GM12878 (cell line): ENCODE measurements around the gene NRSN2. TPM values are rescaled to one million over a fixed set of nuclear protein-coding genes. Genes with fewer than 3 reads are reported as not detected.
A peak's percentile ranks its signal among the peaks of the same experiment; 100 is the strongest.

Source experiments
- ATAC-seq: fragments of 200-7000 bp; cut with Tn5 transposase; 3 replicates; pipeline ENCODE4 v1.9.1; 2020; ENCODE audit warnings: mild to moderate bottlenecking, moderate library complexity
- BruUV-seq: library from RNA; stranded (reverse); fragments of 400-500 nt; replicated peaks from 2 replicates; lab custom pipeline; 2021; lab: Mats Ljungman, UMichigan
- CTCF ChIA-PET: fragments of 300-600 bp; sonication (Branson Sonifier 250); formaldehyde crosslinking; extraction: SDS; loops from one replicate; lab custom pipeline; 2021; ENCODE audit warnings: inconsistent platforms; lab: Yijun Ruan, JAX
- POLR2A ChIA-PET: fragments of 350-600 bp; formaldehyde crosslinking; extraction: SDS; loops from one replicate; lab custom pipeline; 2021; ENCODE audit warnings: inconsistent platforms; lab: Charles Lee
- RAD21 ChIA-PET: fragments of 300-600 bp; sonication (Branson Sonifier 250); formaldehyde crosslinking; loops from one replicate; lab custom pipeline; 2023; ENCODE audit warnings: antibody characterized with exemption; ENCODE audit not compliant: unreplicated experiment; lab: Charles Lee
- SMC1A ChIA-PET: fragments of 300-600 bp; sonication (Branson Sonifier 250); formaldehyde crosslinking; loops from one replicate; lab custom pipeline; 2023; ENCODE audit not compliant: unreplicated experiment, uncharacterized antibody; lab: Charles Lee
- DNase-seq: peaks from one replicate; pipeline ENCODE4 v3.0.0-alpha.2; 2011; ENCODE audit warnings: low read depth, low spot score
- FAIRE-seq: peaks from 3 replicates; lab custom pipeline; 2011; peaks lifted over from hg19 to GRCh38; lab: Jason Lieb, UNC
- H2AFZ ChIP-seq: 2 replicates; pipeline ENCODE4 v1.6.0; 2011; ENCODE audit warnings: low read depth, low read length, control low read depth; ENCODE audit not compliant: control insufficient read depth
- H3K27ac ChIP-seq: 2 replicates; pipeline ENCODE4 v1.5.1; 2011; ENCODE audit warnings: control low read depth; ENCODE audit not compliant: control insufficient read depth, insufficient read depth
- H3K27me3 ChIP-seq, 2 experiments: replicated peaks in 1 of 2; 2 replicates each; pipeline versions ENCODE4 v1.6.0 to v1.6.1; 2011; ENCODE audit warnings: low read length in 1 of 2; ENCODE audit not compliant: control insufficient read depth in 2 of 2, insufficient read depth in 2 of 2
- H3K36me3 ChIP-seq, 2 experiments: 2 replicates each; pipeline ENCODE4 v1.5.1; 2011; ENCODE audit warnings: low read length in 1 of 2; ENCODE audit not compliant: control insufficient read depth in 2 of 2, insufficient read depth in 2 of 2
- H3K4me1 ChIP-seq: 2 replicates; pipeline ENCODE4 v1.6.1; 2011; ENCODE audit warnings: mild to moderate bottlenecking, low read length, moderate library complexity, mixed read lengths; ENCODE audit not compliant: control insufficient read depth, insufficient read depth
- H3K4me2 ChIP-seq: 2 replicates; pipeline ENCODE4 v1.6.0; 2011; ENCODE audit warnings: control low read depth; ENCODE audit not compliant: control insufficient read depth, insufficient read depth
- H3K4me3 ChIP-seq: fragments of 200-600 bp; sonication (generic); 2 replicates; pipeline ENCODE4 v1.5.1; 2016
- H3K79me2 ChIP-seq: 2 replicates; pipeline ENCODE4 v1.6.0; 2011; ENCODE audit warnings: low read length; ENCODE audit not compliant: control insufficient read depth, insufficient read depth
- H3K9ac ChIP-seq: 2 replicates; pipeline ENCODE4 v1.8.0; 2011; ENCODE audit warnings: low read length, control low read depth, mixed read lengths; ENCODE audit not compliant: control insufficient read depth, insufficient read depth
- H3K9me3 ChIP-seq: replicated peaks from 3 replicates; pipeline ENCODE4 v1.5.1; 2011; ENCODE audit warnings: mild to moderate bottlenecking, low read length; ENCODE audit not compliant: control insufficient read depth, insufficient read depth
- H4K20me1 ChIP-seq: 2 replicates; pipeline ENCODE4 v1.6.0; 2011; ENCODE audit not compliant: control insufficient read depth, insufficient read depth
- FOXK2 ChIP-seq: fragments of 450-650 bp; IDR thresholded peaks from 2 replicates; pipeline ENCODE4 v1.6.1; 2017; ENCODE audit warnings: mild to moderate bottlenecking, moderate library complexity
- PAX5 ChIP-seq: IDR thresholded peaks from 2 replicates; pipeline ENCODE4 v1.6.1; 2011; ENCODE audit warnings: low read depth, low read length, borderline replicate concordance
- POU2F2 ChIP-seq: IDR thresholded peaks from 3 replicates; pipeline ENCODE4 v1.6.1; 2011; ENCODE audit warnings: low read depth, mild to moderate bottlenecking, low read length, borderline replicate concordance
- SIX5 ChIP-seq: IDR thresholded peaks from 2 replicates; pipeline ENCODE4 v1.6.1; 2011; ENCODE audit warnings: mild to moderate bottlenecking, low read depth, low read length, moderate library complexity; ENCODE audit not compliant: severe bottlenecking
- SMC3 ChIP-seq: IDR thresholded peaks from 2 replicates; pipeline ENCODE4 v1.6.1; 2011; ENCODE audit warnings: low read length, improper control_type of control experiment, borderline replicate concordance
- SREBF2 ChIP-seq: IDR thresholded peaks from 2 replicates; pipeline ENCODE4 v1.6.1; 2012; ENCODE audit warnings: mild to moderate bottlenecking, low read length
- SRF ChIP-seq, 2 experiments: IDR thresholded peaks; 2 replicates each; pipeline ENCODE4 v1.6.1; 2011; ENCODE audit warnings: low read depth in 2 of 2, low read length in 2 of 2, mild to moderate bottlenecking in 1 of 2, moderate library complexity in 1 of 2
- TARDBP ChIP-seq: IDR thresholded peaks from 2 replicates; pipeline ENCODE4 v1.6.1; 2016; ENCODE audit warnings: borderline replicate concordance
- ZNF384 ChIP-seq: IDR thresholded peaks from 2 replicates; pipeline ENCODE4 v1.6.1; 2012; ENCODE audit warnings: low read depth, mild to moderate bottlenecking, low read length, improper control_type of control experiment, borderline replicate concordance
- WGBS: methylation state at CpG from one replicate; pipeline ENCODE4 v1.1.6; 2016; ENCODE audit warnings: low lambda C conversion rate; ENCODE audit not compliant: insufficient replicate concordance, insufficient coverage; ENCODE audit errors: missing lambda C conversion rate; 5-methylcytosine and 5-hydroxymethylcytosine counted together
- in situ Hi-C: fragments of 300-500 bp; cut with MboI; formaldehyde crosslinking; loops from 9 replicates; pipeline ENCODE4 v1.14.3; 2018; ENCODE audit warnings: mixed read lengths
- intact Hi-C: fragments of 100-400 bp; cut with micrococcal nuclease; formaldehyde crosslinking; loops from one replicate; pipeline ENCODE4 v1.14.2; 2022; ENCODE audit not compliant: unreplicated experiment
- polyA plus RNA-seq, 11 experiments: library from polyadenylated mRNA; depleted of rRNA in 4 of 11; unstranded in 6 of 11; stranded (reverse) in 5 of 11; fragments of >200 nt; fragmentation: Nextera tagmentation in 4 of 11; fragmentation: Illumina TruSeq in 1 of 11; extraction: Ambion mirVana in 4 of 11; extraction: Trizol in 1 of 11; gene quantifications; 1 replicate in 1 of 11; 2 replicates in 10 of 11; pipeline versions ENCODE4 v1.2.1 to v1.2.3, GENCODE V29; 2011 to 2016; ENCODE audit warnings: inconsistent platforms in 2 of 11, missing spikeins in 2 of 11, low read depth in 1 of 11
- total RNA-seq, 4 experiments: library from RNA; depleted of rRNA in 3 of 4; stranded (reverse); fragments of >200 nt in 3 of 4; fragmentation: Illumina TruSeq in 1 of 4; extraction: Trizol in 1 of 4; gene quantifications; 2 replicates each; pipeline versions ENCODE4 v1.2.1 to v1.2.3, GENCODE V29; 2013 to 2021
- TF ChIP-seq, protein P1 (sequence below): IDR thresholded peaks from 2 replicates; pipeline ENCODE4 v1.6.1; 2011; ENCODE audit warnings: borderline replicate concordance, low read depth, mild to moderate bottlenecking, moderate library complexity, mixed read lengths, low read length; ENCODE audit not compliant: insufficient read depth; ENCODE audit errors: extremely low read length
- TF ChIP-seq, protein P2 (sequence below), 3 experiments: IDR thresholded peaks in 2 of 3; conservative IDR thresholded peaks in 1 of 3; 2 replicates each; pipeline ENCODE4 v1.5.1; 2011; ENCODE audit warnings: low read depth in 3 of 3, low read length in 3 of 3, mild to moderate bottlenecking in 3 of 3, control low read depth in 2 of 3, moderate library complexity in 2 of 3, inconsistent platforms in 1 of 3, mixed read lengths in 1 of 3; ENCODE audit not compliant: control insufficient read depth in 2 of 3, insufficient read depth in 1 of 3; ENCODE audit errors: extremely low read depth in 1 of 3

The NRSN2 gene
- total and polyA plus RNA-seq, 10 of the 15 experiments (the other 5 are each of a cell fraction or from before 2014, with no cell fraction given): 6.2 to 32.4 (median 13.0) TPM

DNA sequence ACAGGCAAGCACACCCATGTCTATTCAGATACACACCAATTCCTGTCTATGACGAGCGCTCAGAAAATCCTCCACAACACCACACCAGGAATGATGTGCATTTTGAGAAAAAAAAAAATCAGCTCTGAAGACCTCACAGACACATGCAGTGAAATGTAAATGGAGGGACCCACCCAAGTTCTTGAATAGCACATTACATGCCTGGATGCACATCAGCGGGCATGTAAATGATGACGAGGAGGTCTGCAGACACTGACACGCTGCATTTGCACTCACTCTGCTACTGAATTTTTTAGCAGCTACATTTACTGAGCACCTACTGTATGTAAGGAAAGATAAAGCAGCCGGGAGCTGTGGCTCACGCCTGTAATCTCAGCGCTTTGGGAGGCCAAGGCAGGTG, 14.7 kb downstream of the NRSN2 start:
- no peak for TF ChIP-seq SIX5
- peak; percentile 89 for TF ChIP-seq PAX5
- TF ChIP-seq POU2F2: 0 out of 3 replicates have a peak, but pooled peaks have one; percentile 38
- DNase-seq (no peak), ATAC-seq (peak; percentile 85), FAIRE-seq (no peak)
- in situ Hi-C loops (no loop called here), intact Hi-C loops (no loop called here)
- Histone ChIP-seq H3K36me3 (no peaks in the 10 kb centered on the region), H3K9me3 (no peaks in the 10 kb centered on the region), H3K4me3 (no peak overlapping the region), H3K4me2 (peak overlapping the region; percentile 63), H3K4me1 (peaks cover 21% of the 10 kb centered on the region), H3K9ac (no peak overlapping the region), H3K27ac (no peak overlapping the region), H2AFZ (no peak overlapping the region), H3K79me2 (no peaks in the 10 kb centered on the region), H3K27me3 (no peaks in the 10 kb centered on the region), H4K20me1 (no peaks in the 10 kb centered on the region)
- ChIA-PET POLR2A (interaction anchor here (0.6 to 1.3 kb wide), 4 partner anchors 41 to 221 kb away, joined by 3 to 4 read pairs (median 4); no protein-coding TSS in a partner anchor), SMC1A (interaction anchor here (0.5 to 1.1 kb wide), 5 partner anchors 13 to 147 kb away, joined by 3 to 4 read pairs (median 3); no protein-coding TSS in a partner anchor), RAD21 (interaction anchor here (1.0 kb wide), 1 partner anchor 70 kb away, joined by 4 read pairs; no protein-coding TSS in a partner anchor), CTCF (interaction anchor here (0.6 to 2.3 kb wide), 6 partner anchors 8 to 284 kb away, joined by 3 to 8 read pairs (median 6); no protein-coding TSS in a partner anchor)
- WGBS: 12% methylated on average over 8 of the region's 8 CpGs
- no TSS peak for BruUV-seq

DNA sequence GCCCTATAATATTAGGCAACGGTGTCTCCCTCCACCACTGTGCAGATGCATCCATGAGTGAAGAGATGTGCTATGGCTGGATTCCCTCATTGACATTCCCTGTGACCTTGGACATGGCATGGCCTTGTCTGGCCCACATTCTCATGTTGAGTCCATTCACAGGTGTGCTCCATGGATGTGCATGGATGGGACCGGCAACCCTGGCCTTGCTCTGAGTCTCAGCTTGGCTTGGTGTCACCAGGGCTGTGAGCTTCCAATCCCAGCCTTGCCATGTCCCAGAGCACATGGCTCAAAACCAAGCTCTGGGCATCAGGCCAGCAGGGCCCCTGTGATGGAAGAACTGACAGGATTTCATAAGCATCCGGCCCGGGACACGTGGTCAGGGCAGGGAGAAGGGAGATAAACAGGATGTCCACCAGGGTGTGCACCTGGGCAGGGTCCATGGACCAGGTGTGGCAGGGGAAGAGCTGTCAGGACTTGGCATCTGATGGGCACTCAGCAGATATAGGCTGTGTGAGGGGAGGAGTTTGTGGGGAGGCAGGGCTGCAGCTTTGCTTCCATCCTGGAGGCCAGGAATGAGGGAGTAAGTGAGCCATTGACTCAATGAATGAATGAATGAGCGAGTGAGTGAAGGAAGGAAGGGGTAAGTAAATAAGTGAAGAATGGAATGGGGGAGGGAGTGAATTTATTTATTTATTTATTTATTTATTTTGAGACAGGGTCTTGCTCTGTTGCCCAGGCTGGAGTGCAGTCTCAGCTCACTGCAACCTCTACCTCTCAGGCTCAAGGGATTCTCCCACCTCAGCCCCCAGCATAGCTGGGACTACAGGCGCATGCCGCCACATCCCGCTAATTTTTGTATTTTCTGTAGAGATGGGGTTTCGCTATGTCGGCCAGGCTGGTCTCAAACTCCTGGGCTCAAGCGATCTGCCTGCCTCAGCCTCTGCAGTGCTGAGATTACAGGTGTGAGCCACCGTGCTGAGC, 15.7 kb downstream of the NRSN2 start:
- WGBS: 80% methylated on average over 13 of the region's 13 CpGs
- intact Hi-C loops: no loop called here
- Histone ChIP-seq H3K27ac (no peak overlapping the region), H3K9ac (no peak overlapping the region), H3K79me2 (no peaks in the 10 kb centered on the region), H3K9me3 (no peaks in the 10 kb centered on the region), H3K4me2 (no peak overlapping the region), H4K20me1 (no peaks in the 10 kb centered on the region), H3K36me3 (no peaks in the 10 kb centered on the region), H3K4me1 (peaks cover 21% of the 10 kb centered on the region), H3K27me3 (no peaks in the 10 kb centered on the region), H3K4me3 (no peak overlapping the region), H2AFZ (no peak overlapping the region)
- no TSS peak for BruUV-seq
- DNase-seq (no peak), ATAC-seq (peak; percentile 59), FAIRE-seq (no peak)
- CTCF ChIA-PET: interaction anchor here (0.6 to 2.3 kb wide), 8 partner anchors 9 to 283 kb away, joined by 3 to 8 read pairs (median 4); no protein-coding TSS in a partner anchor
- SMC1A ChIA-PET: interaction anchor here (0.6 to 1.1 kb wide), 5 partner anchors 12 to 142 kb away, joined by 3 to 4 read pairs (median 3); no protein-coding TSS in a partner anchor
- in situ Hi-C loops: no loop called here
- RAD21 ChIA-PET: interaction anchor here (0.7 to 0.8 kb wide), 2 partner anchors 9 to 116 kb away, joined by 4 to 5 read pairs; no protein-coding TSS in a partner anchor
- POLR2A ChIA-PET: interaction anchor here (1.1 kb wide), 1 partner anchor 42 kb away, joined by 3 read pairs; no protein-coding TSS in a partner anchor
- TF ChIP-seq SREBF2: no peak
- no peak for TF ChIP-seq ZNF384
- TF ChIP-seq FOXK2: peak; percentile 22; the same call in 1 of the 2 replicates
- TF ChIP-seq SMC3: 0 out of 2 replicates have a peak, but pooled peaks have one; percentile 15
- no peak for TF ChIP-seq TARDBP
- TF ChIP-seq, protein P1, sequence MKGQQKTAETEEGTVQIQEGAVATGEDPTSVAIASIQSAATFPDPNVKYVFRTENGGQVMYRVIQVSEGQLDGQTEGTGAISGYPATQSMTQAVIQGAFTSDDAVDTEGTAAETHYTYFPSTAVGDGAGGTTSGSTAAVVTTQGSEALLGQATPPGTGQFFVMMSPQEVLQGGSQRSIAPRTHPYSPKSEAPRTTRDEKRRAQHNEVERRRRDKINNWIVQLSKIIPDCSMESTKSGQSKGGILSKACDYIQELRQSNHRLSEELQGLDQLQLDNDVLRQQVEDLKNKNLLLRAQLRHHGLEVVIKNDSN: peak; percentile 72
- TF ChIP-seq, protein P2, sequence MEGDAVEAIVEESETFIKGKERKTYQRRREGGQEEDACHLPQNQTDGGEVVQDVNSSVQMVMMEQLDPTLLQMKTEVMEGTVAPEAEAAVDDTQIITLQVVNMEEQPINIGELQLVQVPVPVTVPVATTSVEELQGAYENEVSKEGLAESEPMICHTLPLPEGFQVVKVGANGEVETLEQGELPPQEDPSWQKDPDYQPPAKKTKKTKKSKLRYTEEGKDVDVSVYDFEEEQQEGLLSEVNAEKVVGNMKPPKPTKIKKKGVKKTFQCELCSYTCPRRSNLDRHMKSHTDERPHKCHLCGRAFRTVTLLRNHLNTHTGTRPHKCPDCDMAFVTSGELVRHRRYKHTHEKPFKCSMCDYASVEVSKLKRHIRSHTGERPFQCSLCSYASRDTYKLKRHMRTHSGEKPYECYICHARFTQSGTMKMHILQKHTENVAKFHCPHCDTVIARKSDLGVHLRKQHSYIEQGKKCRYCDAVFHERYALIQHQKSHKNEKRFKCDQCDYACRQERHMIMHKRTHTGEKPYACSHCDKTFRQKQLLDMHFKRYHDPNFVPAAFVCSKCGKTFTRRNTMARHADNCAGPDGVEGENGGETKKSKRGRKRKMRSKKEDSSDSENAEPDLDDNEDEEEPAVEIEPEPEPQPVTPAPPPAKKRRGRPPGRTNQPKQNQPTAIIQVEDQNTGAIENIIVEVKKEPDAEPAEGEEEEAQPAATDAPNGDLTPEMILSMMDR (IDR thresholded peaks at IDR 0.05 in 2 of 3, conservative IDR thresholded peaks at IDR 0.05 in 1 of 3; ENCODE audit: control insufficient read depth in 2 of 3, extremely low read depth in 1 of 3, insufficient read depth in 1 of 3, low read depth in 3 of 3, low read length in 3 of 3): peak; percentile 17 to 30 (median 20); a peak in 4 of 6 replicates
- no peak for TF ChIP-seq SRF (IDR thresholded peaks at IDR 0.05; ENCODE audit: low read depth in 2 of 2, low read length in 2 of 2)
